HG03108 (cell line): ENCODE data around the gene ZSCAN9.

Experiments used
- ATAC-seq: cut with Tn5 transposase; IDR thresholded peaks from one replicate; pipeline ENCODE4 v1.9.1; 2021; ENCODE audit warnings: moderate library complexity; ENCODE audit not compliant: unreplicated experiment

Gene ZSCAN9

DNA sequence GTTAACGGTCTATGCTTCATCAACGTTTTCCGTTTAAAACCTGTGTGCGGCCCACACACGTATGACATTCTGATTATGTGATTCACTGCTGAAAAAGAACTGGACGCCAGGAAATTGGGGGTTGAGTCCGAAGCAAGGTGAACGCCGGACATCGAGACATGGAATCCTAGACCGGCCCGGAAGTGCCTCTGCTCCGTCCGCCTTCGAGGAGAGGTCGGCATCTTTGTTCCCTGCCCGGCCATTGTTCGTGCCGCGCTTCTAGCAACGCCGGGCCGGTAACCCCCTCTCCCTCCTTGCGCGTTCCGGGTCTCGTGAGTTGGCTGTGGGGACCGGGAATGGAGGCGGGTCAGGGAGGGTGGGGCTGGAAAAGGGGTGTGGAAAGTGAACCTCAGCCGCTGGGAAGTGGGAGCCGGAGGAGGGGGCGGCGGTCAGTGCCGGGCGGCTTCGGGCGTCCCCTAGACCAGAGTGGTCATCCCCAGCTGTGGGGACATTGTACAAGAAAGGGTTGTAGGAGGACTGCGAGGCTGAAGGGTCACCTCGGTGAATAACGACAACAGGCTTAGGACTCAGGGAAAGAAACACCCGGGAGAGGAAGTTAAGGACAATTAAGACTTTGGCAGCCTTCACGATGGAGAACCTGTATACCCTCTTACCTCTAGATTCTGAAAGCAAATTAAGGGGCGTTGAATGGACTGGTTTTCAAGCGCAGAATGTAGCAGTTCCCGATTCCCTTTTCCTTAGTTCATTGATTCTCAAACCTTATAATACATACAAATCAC, at the start of gene ZSCAN9:
Gene ZSCAN9, plus strand, starts transcription at position 220 of the 779 bp plus-strand sequence. CDS start 1,810 bp downstream, outside the sequence.
- peak; percentile 82 for ATAC-seq

DNA sequence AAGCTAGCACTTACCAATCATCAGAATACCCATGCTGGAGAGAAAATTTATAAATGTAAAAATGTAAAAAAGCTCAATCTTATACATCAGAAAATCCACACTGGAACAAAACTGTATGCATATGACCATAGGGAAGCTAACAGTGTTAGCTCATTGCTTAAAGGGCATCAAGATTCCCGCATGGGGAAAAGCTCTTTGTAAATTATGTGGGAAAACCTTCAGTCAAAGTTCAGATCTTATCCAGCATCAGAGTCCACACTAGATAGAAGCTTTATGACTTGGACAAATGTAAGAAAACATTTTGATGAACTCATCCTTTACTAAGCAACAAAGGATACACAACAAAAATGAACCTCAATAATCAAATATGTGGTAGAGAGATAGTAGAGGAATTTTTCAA, 48.7 kb upstream of the ZSCAN9 start:
- ATAC-seq = no peak

DNA sequence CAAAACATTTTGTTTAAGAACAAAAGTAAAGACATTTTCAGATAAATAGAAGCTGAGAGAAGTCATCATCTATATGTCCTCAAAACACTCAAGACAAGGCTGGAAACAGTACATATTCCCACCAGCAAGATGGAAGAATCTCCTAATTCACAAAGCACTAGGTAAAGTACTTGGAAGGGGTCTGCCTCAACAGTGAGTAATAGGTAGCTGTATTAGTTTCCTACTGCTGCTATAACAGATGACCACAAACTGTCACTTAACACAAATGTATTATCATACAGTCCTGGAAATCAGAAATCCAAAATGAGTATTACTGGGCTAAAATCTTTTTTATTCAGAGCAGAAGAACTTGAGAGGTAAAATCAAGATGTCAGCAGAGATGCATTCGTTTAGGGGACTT, 42.8 kb upstream of the ZSCAN9 start:
- no peak for ATAC-seq

DNA sequence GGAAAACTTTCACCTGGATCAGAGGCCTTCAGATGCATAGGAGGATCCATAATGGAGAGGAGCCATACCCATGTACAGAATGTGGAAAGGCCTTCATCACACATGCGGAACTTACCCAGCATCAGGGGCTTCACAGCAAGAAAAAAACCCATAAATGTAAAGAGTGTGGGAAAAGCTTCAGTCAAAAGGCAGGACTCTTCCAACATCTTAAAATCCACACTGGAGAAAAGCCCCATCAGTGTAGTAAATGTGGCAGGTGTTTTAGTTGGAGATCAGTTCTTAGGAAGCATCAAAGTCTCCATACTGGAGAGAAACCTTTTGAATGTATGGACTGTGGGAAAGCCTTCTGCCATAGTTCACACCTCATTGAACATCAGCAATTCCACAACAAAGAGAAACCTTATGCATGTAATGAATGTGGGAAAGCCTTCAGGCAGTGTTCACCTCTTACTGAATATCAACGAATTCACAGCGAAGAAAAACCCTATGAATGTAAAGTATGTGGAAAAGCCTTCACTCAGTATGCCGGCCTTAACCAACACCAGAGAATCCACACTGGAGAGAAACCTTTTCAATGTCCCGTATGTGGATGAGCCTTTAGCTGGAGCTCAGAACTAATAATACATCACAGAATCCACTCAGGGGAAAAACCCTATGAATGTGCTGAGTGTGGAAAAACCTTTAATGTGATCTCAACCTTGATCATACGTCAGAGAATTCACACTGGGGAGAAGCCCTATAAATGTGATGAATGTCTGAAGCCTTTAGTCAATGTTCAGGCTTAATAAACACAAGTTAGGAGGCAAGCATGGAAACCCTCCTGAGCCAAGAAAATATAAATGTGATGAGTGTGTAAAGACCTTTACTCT, 36.7 kb upstream of the ZSCAN9 start:
- ATAC-seq = no peak

DNA sequence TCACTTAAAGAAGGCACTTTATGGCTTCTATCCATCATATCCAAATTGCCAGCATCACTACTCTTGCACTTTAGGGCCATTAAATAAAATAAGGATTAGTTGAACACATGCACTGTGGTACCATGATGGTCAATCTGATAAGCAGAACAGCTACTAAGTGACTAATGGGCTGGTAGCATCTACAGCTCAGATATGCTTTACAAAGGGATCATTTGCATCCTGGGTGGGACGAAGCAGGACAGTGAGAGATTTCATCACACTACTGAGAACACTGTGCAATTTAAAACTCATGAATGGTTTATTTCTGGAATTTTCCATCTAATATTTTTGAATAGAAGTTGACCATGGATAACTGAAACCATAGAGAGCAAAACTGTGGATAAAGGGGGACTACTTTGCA, 25.1 kb upstream of the ZSCAN9 start:
- no peak for ATAC-seq

DNA sequence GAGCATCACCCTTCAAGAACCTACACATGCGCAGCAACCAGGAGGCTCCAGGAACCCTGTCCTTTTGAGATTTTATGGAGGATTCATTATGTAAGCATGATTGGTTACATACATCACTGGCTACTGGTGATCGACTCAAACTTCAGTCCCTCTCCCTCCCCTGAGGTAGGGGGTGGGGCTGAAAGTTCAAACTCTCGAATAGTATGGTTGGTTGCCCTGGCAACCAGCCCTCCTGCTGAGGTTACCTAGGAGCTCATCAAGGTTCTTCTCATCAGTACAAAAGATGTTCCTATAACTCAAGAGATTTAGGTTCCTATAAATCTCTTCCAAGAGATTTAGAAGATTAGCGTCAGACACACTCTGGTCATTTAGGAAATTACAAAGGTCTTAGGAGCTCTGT, 21.9 kb upstream of the ZSCAN9 start:
- no peak for ATAC-seq

DNA sequence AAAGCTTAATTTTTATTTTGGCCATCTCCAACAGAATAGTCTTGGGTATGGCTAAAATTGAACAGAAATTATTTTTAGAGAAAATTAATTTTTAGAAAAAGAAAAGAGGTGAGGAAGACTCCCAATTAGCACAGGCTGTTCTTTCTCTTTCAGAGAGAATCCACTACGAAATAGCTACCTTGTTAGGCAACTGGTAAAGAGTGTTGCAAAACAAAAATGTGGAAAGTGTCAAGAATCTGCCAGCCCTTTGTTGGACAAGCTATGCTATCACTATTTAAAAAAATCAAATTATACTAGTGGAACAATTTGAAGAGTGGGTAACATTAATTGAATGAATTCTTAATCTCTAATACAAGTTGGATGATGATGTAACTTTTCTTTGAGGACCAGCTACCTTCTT, 19.2 kb upstream of the ZSCAN9 start:
- ATAC-seq = no peak

DNA sequence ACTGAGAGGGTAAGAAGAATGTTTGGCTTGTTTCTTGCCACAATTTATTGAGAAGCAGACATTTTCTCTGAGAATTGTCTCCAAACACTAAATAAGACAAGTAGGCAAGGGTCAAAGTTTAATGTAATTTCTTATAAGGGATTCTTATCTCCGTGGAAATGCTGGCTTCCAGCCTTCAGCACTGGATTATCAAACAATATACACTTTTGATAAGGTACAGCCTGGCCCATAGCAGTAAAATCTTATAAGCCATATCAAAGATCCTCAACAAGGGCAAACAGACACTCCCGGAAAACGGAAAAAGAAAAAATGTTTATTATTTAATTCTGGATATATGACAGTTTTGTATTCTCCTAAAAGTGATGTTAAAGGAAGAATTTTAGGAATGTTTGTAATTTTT, 18.5 kb upstream of the ZSCAN9 start:
- ATAC-seq = no peak

DNA sequence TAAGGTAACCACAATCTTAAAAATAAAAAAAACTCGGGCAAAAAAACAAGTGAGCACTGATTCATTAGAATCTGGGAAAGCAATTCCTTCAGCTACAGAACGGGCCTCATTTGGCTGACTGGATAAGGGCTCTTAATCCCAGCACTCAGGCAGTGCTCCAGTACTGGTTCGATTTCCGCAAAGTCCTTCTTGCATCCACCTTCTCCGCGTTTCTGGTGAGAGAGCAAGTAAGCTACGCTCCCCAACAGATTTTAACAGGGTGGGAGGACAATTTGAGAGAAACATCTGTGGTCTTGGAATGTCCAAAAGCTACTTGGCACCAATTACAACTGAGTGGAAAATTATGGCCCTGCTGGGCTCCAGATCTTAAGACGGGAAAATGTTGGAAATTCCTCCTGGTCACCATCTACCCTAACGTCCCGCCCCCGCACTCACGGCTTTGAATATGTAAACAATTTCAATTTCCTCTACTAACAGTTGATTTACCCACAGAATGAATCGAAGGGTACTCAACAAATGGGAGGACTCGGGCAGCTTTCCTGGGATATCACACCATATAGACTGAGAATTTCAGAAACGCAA, 18.1 kb upstream of the ZSCAN9 start:
- ATAC-seq = no peak

DNA sequence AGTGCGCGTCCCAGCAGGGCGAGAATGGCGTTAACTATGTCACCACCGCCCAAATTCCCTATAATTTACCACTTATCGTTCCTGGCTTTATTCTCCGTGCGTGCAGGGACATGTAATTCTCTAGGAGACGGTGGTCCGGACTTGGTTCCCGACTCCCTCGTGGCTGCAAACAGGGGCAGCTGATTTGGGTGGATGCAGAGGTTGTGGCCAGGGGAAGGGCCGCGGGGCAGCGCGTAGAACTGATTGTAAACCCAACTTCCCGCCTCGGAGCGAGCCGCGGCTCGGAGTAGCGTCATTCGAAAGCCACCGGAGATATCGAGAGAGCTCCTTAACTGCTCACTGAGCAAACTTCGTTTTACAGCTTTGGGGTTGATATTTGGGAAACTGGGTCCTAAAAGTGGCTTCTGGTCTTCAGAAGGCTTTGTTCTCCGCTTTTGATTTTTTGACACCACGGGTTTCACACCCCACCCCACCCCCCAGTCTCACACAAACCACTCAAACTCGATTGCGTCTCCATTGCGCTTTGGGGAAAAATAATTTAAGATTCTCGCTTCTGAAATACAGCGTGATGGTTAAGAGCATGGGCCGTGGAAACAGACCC, 17.5 kb upstream of the ZSCAN9 start:
- ATAC-seq = peak; percentile 44

DNA sequence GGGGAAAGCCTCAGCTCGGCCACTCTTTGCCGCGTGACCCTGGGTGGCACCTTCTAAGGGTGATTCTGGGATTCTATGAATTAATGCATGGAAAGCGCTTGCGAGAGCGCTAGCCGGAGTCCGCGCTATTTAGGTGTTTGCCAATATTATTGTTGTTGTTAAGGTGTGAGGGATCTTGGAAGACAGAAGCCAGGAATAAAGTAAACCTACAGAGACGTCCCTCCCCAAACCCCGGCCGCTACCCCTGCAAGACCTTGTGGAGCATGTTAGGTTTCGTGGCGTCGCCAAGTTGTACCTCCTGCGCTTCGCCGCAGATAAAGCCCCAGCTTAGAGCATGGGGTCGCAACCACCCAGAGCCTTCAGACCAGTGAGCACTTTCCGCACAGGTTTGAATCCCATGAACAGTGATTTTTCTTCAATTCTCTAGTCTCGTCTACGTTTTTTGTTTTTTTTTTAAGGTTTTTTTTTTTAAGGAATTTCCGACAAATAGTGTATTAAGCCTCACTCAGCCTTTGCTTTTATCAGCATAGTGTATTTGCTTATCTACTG, 16.9 kb upstream of the ZSCAN9 start:
- no peak for ATAC-seq

DNA sequence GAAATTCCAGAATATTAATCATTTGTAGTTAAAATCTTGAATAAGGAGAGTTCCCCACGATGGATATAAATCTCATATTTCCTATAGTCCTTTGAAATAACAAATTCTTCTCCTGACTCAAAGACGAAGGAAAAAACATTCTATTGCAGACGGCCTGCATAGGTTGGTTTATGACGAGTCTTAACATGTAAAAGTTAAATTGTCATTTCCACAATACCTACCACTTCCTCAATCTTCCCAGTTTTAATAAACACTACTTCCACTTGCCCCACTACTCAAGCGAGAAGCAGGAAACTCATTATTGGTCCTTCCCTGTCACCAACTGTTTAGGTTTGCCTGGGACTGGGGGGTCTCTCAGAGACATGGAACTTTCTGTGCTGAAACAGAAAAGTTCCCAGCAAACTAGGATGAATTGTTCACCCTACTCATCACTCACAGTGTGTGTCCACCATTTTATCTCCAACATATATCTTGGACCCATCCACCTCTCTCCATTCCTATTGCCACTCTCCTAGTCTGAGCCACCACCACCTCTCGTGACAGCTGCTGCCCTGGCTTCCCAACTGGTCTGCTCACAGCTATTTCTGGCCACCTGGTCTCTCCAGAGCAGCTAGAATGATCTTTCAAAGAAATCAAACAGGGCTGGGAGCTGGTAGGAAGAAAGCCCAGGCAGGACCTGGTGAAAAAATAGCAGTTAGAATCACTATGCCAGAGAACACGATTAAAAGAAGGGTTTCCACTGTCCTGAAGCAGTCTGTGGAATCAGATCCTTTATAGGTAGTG, 15.1 kb upstream of the ZSCAN9 start:
- no peak for ATAC-seq

DNA sequence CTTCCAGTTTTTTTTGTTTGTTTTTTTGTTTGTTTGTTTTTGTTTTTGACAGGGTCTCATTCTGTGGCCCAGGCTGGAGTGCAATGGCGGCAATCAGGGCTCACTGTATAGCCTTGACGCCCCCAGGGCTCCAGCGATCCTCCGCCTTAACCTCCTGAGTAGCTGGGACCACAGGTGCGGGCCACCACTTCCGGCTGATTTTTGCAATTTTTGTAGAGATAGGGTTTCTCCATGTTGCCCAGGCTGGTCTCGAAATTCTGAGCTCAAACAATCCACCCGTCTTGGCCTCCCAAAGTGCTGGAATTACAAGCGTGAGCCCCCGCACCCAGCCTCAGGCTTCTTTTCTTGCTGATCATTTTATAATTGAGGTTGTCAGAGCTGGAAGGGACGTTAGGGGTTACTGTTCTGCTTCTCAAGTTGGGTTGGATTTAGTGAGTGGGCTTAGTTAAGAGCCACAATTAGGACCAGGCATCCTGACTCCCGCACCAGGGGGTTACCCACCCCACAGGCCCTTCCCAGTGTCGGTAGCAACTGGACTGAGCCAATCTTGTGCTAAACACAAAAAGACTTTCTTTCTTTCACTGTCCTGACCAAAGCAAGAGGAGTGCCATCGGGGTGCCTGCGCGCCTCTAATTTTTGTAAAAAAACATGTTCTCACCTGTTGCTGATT, 13.1 kb upstream of the ZSCAN9 start:
- peak; percentile 9 for ATAC-seq

DNA sequence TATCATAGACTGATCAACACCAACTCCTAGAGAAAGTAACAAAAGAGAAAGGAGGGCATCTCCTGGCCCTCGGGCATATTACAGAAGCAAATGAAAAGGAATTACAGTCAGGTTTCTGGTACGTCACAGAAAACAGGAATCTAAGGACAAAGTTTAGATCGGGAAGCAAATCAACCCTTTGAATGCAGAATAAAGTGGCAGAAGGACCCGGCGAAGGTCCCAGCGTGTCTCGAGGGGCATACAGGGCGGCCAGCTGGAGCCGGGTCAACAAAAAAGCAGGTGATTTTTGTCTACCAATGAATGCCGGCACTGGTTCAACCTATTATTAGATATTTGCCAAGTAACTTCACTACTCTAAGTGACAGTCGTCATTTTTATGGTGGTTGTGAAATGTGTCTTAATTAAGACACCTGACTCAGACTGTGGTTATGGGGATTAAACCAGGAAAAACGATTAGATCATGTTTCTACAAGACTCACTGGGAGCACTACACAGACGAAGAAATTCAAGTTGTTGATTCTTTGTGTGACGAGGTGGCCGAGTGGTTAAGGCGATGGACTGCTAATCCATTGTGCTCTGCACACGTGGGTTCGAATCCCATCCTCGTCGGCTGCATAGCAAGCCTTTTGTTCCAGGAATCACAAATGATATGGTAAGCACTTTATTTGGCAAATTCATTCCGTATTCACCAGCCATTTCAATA, 12.4 kb upstream of the ZSCAN9 start:
- ATAC-seq = peak; percentile 55

DNA sequence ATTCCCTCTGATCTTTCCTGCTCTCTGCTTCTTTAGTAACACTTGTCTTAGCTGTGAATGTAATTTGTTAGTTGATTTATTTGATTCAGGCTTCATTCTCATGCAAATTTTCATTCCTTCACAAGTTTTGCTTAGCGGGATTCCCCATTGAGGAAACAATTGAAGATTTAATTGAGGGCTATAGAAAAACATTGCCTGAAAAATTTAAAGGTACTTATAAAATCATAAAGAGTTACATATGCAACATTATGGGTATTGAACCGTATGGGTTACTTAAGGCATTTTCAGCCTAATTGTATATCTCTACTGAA, 11.9 kb upstream of the ZSCAN9 start:
- no peak for ATAC-seq

DNA sequence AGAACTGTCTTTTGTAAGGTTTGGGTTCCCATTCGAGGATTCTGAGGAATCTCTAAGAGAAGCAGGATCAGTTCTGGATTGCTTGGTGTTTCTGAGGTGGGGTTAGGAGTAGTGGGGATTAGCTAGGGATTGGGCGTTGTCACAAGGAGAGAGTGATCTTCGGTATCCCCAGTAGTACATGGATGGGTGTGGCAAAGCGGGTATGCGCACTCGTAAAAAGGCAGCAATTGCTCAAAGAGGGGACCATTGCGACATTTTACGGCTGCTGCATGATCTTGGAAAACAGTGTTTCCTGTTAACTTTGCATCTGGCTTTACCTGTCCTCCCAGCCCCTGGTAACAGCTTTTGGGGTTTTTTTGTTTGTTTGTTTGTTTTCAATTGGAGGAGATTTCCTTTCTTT, 9.7 kb upstream of the ZSCAN9 start:
- no peak for ATAC-seq

DNA sequence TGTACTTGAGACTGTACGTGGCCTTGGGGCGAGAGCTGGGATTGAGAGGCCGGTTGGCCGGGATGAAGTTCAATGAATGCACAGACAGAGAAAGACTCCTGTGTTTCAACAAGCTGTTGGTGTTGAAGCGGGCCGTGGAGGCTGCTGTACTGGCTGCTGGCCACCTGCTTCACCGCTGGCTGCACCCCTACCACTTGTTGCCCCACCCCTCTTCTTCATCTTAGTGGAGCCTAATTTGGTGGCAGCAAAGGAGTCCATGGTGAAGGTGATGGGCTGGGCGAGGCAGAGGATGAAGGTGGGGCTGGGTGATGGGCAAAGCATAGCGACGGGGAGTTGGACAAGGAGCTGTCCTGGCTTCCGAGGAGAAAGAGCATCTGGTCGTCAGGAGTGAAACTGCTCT, 7.2 kb upstream of the ZSCAN9 start:
- no peak for ATAC-seq

DNA sequence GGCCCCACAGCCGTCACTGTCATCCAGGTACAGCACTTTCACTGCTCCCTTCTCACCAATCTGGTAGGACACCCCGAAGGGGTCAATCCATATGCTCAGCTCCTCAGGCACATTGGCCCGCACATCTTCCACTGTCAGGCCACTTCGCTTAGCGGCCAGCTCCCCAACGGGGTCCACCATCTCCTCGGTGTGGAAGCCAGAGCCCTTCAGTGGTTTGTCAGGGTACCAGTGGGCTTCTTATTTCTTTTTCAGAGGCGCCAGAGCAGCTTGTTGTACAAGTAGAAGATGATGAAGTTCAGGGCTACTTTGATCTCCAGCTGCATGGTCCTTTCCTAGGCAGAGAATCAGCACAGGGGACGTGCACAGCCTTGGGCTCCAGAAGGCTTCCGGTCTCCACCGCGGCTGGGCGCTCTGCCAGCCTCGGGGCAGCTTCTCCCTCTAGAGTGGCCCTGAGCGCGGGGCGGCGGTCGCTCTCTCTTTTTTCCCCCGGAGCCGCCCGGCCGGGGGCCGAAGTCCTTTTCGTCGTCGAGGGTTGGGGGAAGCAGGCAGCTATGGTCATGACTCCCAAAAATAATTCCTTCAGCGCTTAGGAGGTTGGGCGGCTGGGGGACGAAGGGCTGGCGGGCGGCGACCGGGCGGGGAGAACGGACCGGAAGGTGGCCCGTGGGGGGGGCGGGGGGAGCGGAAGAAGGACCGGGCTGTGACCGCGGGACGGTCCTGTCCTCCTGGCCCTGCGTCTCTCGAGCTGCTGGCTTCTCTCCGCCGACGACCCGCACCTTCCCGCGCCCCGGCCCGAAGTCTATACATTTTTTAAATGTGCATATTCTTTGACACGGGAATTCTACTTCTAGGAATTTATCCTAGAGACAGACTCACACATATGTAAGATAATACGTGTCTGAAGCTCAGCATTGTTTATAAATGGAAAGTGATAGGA, 6.5 kb upstream of the ZSCAN9 start:
- peak; percentile 76 for ATAC-seq
